Heart left ventricle (tissue), 13 donors: ENCODE data around the gene MAP1B.

Experiments
- CTCF ChIP-seq, 12 donors: fragments of 200-600 bp; sonication (generic) in 4 of 12; IDR thresholded peaks; one replicate each; pipeline versions ENCODE4 v1.5.0 to v1.8.0; 2018 to 2022; ENCODE audit warnings: antibody characterized with exemption in 12 of 12, mild to moderate bottlenecking in 5 of 12
- POLR2A ChIP-seq, 2 donors: fragments of 450-650 bp; IDR thresholded peaks; one replicate each; pipeline ENCODE4 v1.6.1; 2017; ENCODE audit warnings: antibody characterized with exemption in 2 of 2, mild to moderate bottlenecking in 2 of 2, moderate library complexity in 2 of 2
- donor health status: ischemic (EF 13 %, LVEDD 7.1; RV severe dilation, severe dysfunction).
- donor health status: DM: no; HTN: yes; CAD: no.
- donor health status: DM: no; HTN: no; CAD: no.
- donor health status: ischemic (EF 25% LVEDD 6.9; RV normal size, moderate dysfunction).
- donor health status: ischemic (EF 25% LVEDD 5.7; RV mildly dilated, moderate dysfunction).
- donor health status: ischemic (EF 35%, LVEDD 5.7; RV mildly dilated, moderate dysfunction).
- donor health status: nonischemic (EF 11% LVEDD 7.7; RV severe dilation, severe dysfunction).
- donor health status: DM: yes; HTN: yes; CAD: no.
- donor health status: PGD.
- donor health status: ischemic (EF 29% LVEDD 5.4; RV normal size, mild dysfunction).
- donor health status: nonischemic (EF 23%, LVEDD 6.1; RV moderate dilation, normal function).

DNA sequence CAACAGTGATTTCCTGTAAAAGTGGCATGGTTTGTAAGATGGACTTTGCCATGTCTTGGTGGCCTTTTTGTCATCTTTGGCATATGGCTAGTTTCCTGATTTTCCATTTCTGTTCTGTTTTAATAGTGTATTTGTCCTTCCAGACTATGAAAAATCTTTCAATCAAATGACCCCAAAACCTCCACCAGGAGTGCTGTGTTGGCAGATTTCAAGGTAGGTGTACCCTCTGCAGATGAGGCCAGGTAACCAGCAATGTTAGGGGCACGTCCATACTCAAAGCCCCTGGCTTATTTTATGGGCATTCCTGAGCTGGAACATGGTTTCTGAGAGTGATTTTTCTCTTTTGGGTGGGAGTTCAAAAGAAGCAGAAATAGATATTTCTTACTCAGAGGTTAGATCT, 15.2 kb upstream of the MAP1B start:
- TF ChIP-seq CTCF (IDR thresholded peaks at IDR 0.05): no peak
- no peak for TF ChIP-seq POLR2A (IDR thresholded peaks at IDR 0.05)
